ENCODE results near the gene SLC6A6.
A peak's percentile ranks its signal among the peaks of the same experiment; 100 is the strongest.

The SLC6A6 gene

DNA sequence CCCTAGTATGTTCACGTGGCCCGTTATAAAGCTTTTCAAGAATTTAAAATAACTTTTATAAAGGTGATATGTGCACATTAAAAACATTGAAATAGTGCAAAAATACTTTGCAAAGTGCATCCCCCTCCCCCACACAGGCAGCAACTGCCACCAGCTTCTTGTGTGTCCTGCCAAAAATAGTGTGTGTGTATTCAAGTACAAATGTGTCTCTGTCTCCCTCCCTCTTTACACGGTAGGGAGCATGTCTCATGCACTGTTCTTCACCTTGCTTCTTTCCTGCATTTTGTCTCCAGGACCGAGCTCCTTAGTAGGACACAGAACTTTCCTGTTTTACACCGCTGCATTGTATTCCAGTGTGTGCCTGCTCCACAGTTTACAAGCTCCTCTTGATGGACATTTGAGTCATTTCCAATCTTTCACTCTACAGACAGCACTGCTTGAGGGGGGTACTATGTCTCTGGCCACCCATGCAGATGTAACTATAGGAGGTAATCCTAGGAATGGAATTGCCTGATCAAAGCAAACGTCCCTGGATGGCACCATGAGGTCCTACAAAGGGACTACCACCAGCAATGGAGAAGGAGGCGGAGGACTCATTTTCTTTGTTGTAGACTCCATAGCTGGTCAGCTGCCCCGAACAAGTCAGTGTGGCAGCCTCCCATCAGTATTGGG is 52.4 kb downstream of the SLC6A6 start:
- no peak for DNase-seq (ENCODE audit: low read depth in 2 of 2)

- no peak for DNase-seq (ENCODE audit: low read depth in 2 of 2)
These were observed 53.3 kb downstream of the SLC6A6 start for GRCh38 chr3:14455571-14456317.

- no peak for DNase-seq (ENCODE audit: low read depth in 2 of 2)
These were observed 54.4 kb downstream of the SLC6A6 start for GRCh38 chr3:14456794-14457193.

GRCh38 chr3:14457481-14457880 is 55.1 kb downstream of the SLC6A6 start:
- DNase-seq (ENCODE audit: low read depth in 2 of 2) = no peak

GRCh38 chr3:14457999-14458398 is 55.6 kb downstream of the SLC6A6 start:
- no peak for DNase-seq (ENCODE audit: low read depth in 2 of 2)

DNA sequence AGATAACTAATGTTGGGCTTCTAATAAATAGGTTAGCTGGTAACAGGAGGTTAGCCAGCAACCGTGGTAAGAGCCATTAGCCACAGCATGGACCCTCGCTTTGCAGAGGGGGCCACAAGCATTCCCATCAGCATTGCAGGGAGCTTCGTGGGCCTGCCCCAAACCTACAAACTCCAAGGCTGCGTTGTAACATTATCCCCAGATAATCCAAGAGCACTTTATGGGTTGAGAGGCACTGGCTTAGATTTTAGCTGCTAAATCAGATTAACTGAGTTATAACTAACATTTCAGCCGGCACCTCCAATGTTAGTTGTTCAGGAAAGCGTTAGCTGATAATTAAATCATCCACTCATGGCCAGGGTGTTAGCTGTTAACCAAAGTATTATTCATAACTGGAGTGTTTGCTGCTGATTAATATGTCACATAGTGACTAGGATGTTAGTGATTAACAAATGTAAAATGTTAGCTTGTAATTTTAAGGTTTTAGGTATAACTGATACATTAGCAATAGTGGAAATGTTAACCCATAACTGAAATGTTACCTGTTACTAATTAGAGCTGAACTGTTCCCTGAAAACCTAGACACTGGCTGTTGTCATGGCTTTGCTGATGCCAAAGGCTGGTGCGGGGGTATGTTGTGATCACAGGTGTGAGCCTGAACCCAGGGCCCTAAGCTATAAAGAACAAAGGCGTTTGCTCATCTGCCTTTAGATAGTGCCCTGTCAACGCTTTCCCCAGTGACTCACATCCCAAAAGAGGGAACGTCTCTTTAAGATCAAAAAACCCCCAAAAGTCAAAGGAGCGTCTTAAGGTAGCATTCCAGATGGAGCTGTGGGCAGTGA is 56.2 kb downstream of the SLC6A6 start:
- no peak for DNase-seq (ENCODE audit: low read depth in 2 of 2)

GRCh38 chr3:14459384-14459783 is 57.0 kb downstream of the SLC6A6 start:
- DNase-seq (ENCODE audit: low read depth in 2 of 2) = no peak

GRCh38 chr3:14459787-14460186 is 57.4 kb downstream of the SLC6A6 start:
- DNase-seq (ENCODE audit: low read depth in 2 of 2) = no peak

DNA sequence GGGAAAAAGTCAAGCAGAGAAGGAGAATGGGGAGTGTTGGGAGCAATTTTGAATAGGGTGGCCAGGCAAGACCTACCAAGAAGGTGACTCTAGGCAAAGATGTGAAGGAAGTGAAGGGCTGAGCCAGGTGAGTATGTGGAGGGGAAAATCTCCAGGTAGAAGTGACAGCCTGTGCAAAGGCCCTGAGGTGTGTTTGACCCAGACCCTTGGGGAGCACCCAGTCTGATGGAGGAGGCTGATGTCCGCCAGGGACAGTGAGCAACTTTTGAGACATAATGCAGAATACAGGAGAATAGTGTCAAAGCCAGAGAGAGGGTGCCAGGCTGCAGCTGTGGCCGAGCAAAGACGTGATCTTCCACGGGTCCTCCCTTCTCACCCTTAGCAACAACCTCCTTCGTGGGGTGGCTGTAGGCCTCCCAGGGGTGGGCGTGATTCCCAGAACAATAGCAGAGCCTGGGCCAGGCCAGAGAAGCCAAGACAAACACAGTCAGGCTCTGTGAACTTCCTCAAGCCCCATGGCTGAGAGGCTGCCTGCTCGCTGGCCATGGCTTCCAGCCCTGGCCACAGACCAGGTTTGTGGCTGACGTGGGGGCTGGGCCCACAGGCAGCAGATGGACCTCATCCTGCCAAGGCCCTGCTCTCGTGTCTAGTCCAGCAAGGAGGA is 58.1 kb downstream of the SLC6A6 start:
- DNase-seq (ENCODE audit: low read depth in 2 of 2) = no peak

DNA sequence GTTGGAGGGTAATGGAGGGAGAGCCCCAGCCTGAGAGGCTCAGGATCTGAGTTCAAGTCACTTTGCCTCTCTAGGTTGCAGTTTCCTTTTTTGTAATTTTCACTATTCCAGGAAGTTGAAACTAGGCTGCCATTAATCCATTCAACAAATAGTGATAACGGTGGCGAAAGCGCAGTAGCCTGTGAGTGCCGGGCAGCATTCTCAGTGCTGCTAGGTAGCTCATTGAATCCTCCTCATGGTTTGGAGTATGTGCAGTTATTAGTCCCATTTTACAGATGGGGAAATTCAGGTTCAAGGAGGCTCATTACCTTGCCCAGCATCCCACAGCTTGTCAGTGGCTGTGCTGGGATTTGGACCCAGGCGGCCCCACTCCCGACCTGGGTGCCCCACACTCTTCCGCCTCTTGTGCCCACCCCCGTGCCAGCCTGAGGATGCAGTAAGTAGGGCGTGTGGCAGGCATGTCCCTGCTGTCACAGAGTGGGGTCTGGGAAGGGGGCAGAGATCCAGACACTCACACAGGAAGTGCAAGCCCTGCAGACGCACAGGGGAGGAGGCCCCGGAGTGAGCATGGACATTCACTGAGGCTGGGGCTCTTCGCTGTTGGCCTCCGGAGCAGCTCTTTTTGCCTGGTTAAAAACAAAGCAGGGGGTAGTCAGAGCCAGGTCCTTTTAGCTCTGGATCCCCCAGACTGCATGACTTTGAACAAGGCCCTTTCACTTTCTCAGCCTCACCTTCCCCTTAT is 58.8 kb downstream of the SLC6A6 start:
- DNase-seq (ENCODE audit: low read depth in 2 of 2) = no peak

- peak; percentile 17 to 23 for DNase-seq (ENCODE audit: low read depth in 2 of 2)
These were observed 59.4 kb downstream of the SLC6A6 start for GRCh38 chr3:14461748-14462324.

- DNase-seq (ENCODE audit: low read depth in 2 of 2) = no peak
These were observed 60.3 kb downstream of the SLC6A6 start for GRCh38 chr3:14462738-14463137.

GRCh38 chr3:14463330-14464140 is 61.1 kb downstream of the SLC6A6 start:
- no peak for DNase-seq (ENCODE audit: low read depth in 2 of 2)

- no peak for DNase-seq (ENCODE audit: low read depth in 2 of 2)
These were observed 61.7 kb downstream of the SLC6A6 start for GRCh38 chr3:14464141-14464465.

DNA sequence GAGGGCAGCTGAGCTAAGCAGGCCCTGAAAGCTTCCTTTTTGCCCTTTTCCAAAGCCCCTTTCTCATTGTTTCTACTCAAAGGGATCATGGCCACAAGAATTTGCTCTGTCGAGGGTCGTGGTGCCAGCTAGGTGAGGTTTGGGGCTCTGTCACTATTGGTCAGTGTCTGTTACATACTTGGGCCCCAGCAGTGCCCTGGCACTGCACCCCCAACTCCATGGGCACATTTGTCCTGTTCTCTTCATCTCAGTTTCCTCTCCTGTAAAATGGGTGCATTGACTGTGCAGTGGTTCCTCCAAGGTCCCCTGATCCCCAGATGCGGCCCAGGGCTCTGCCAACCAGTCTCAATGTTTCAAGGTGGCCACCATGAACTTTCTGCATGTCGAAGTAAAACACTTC is 62.1 kb downstream of the SLC6A6 start:
- DNase-seq (ENCODE audit: low read depth in 2 of 2) = no peak

- no peak for DNase-seq (ENCODE audit: low read depth in 2 of 2)
These were observed 63.0 kb downstream of the SLC6A6 start for GRCh38 chr3:14465425-14465824.

- DNase-seq (ENCODE audit: low read depth in 2 of 2) = no peak
These were observed 63.9 kb downstream of the SLC6A6 start for GRCh38 chr3:14466179-14466903.

DNA sequence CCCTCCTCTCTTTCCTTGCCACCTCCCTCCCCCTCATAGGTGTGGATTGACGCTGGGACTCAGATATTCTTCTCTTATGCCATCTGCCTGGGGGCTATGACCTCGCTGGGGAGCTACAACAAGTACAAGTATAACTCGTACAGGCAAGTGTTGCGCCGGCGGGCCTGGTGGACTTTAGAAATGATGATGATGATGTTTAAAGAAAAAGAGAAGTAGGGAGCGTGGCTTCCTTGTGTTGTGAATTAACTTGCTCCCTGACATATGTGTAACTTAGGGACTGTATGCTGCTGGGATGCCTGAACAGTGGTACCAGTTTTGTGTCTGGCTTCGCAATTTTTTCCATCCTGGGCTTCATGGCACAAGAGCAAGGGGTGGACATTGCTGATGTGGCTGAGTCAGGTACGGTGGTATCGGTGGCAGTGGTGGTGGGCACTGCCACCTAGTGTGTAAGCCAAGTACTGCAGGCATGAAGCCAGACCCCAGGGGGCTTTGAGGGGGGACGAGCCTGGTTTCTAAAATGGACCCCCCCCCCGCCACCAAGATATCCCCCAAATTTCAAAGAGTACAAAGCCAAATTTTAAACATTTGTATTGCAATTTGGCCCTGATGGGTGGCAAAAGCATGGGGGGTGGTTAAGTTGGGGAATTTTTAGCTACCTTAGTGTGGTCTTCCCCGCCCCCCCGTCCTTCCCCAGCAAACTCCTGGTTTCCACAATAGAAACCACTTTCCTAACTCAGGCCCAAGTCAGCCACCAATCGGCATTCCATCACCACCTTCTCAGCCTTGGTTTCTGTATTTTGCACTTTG is 65.6 kb downstream of the SLC6A6 start:
- peak in 1 of 2 donors; percentile 26 for DNase-seq (ENCODE audit: low read depth in 2 of 2)

DNA sequence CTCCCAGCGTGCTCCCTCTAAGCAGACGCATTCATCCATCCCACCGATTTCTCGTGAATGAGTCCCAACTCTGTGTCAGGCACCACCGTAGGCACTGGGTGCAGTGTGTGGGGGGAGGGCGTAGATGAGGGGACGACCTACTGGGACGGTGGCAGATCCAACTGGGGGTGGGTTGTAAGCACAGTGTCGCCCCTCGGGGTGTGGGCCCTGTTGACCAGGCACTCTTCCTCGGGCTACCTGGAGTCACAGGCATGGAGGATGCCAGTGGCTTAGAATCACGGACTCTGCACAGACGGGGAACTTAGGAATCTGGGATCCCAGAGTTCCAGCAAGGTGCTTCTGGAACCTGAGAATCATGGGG is 66.2 kb downstream of the SLC6A6 start:
- no peak for DNase-seq (ENCODE audit: low read depth in 2 of 2)
